Fibroblast of lung (primary cell): ENCODE measurements around the gene LGR4. TPM values are rescaled to one million over a fixed set of nuclear protein-coding genes. Genes with fewer than 3 reads are reported as not detected.

Experiments used
- DNase-seq, 2 donors: peaks; one replicate each; pipeline versions ENCODE4 v3.0.0 to v3.0.0-alpha.2; 2010; ENCODE audit warnings: low read depth in 2 of 2
- H2AFZ ChIP-seq: 2 replicates; pipeline ENCODE4 v1.5.1; 2012; ENCODE audit warnings: low read length, control low read depth, inconsistent platforms
- H3K27ac ChIP-seq: 2 replicates; pipeline ENCODE4 v1.5.1; 2011; ENCODE audit warnings: low read length, control low read depth; ENCODE audit not compliant: insufficient read depth
- H3K27me3 ChIP-seq: 2 replicates; pipeline ENCODE4 v1.5.1; 2011; ENCODE audit warnings: mild to moderate bottlenecking, low read length; ENCODE audit not compliant: control insufficient read depth, insufficient read depth
- H3K36me3 ChIP-seq: 2 replicates; pipeline ENCODE4 v1.5.1; 2011; ENCODE audit warnings: low read length; ENCODE audit not compliant: control insufficient read depth, insufficient read depth
- H3K4me1 ChIP-seq: 2 replicates; pipeline ENCODE4 v1.5.1; 2011; ENCODE audit warnings: low read length; ENCODE audit not compliant: control insufficient read depth, insufficient read depth; ENCODE audit errors: extremely low read depth
- H3K4me2 ChIP-seq: 2 replicates; pipeline ENCODE4 v1.5.1; 2011; ENCODE audit warnings: low read length, control low read depth; ENCODE audit not compliant: insufficient read depth; ENCODE audit errors: extremely low read depth
- H3K4me3 ChIP-seq, 4 experiments: fragments of 200-600 bp in 1 of 4; sonication (generic) in 1 of 4; replicated peaks in 1 of 4; 2 replicates each; pipeline ENCODE4 v1.5.1; 2011 to 2016; ENCODE audit warnings: low read length in 4 of 4, low read depth in 3 of 4, mild to moderate bottlenecking in 3 of 4, control low read depth in 2 of 4, inconsistent platforms in 1 of 4, mixed read lengths in 1 of 4; ENCODE audit not compliant: insufficient read depth in 1 of 4; ENCODE audit errors: control extremely low read depth in 1 of 4
- H3K79me2 ChIP-seq: 2 replicates; pipeline ENCODE4 v1.5.1; 2012; ENCODE audit warnings: mild to moderate bottlenecking, low read length, inconsistent platforms; ENCODE audit not compliant: control insufficient read depth, insufficient read depth
- H3K9ac ChIP-seq: 2 replicates; pipeline ENCODE4 v1.5.1; 2011; ENCODE audit warnings: mild to moderate bottlenecking, low read length, control low read depth; ENCODE audit not compliant: insufficient read depth
- H3K9me3 ChIP-seq: 2 replicates; pipeline ENCODE4 v1.5.1; 2012; ENCODE audit warnings: low read depth, low read length; ENCODE audit not compliant: control insufficient read depth, insufficient read depth
- H4K20me1 ChIP-seq: 2 replicates; pipeline ENCODE4 v1.5.1; 2011; ENCODE audit warnings: low read length; ENCODE audit not compliant: control insufficient read depth, insufficient read depth; ENCODE audit errors: extremely low read depth
- EZH2 ChIP-seq: IDR thresholded peaks from 2 replicates; pipeline ENCODE4 v1.5.1; 2012; ENCODE audit warnings: low read length, control low read depth, mild to moderate bottlenecking; ENCODE audit errors: missing control alignments
- polyA plus RNA-seq, 2 donors: library from polyadenylated mRNA; depleted of rRNA in 1 of 2; stranded (reverse) in 1 of 2; unstranded in 1 of 2; fragments of >200 nt; gene quantifications; 2 replicates each; pipeline ENCODE4 v1.2.1, GENCODE V29; 2011 to 2012; ENCODE audit warnings: missing spikeins in 1 of 2
- total RNA-seq: library from RNA; depleted of rRNA; stranded (reverse); fragments of >200 nt; gene quantifications from 2 replicates; pipeline ENCODE4 v1.2.1, GENCODE V29; 2014
- TF ChIP-seq, protein P1 (sequence below), 2 donors: IDR thresholded peaks in 1 of 2; conservative IDR thresholded peaks in 1 of 2; 1 replicate in 1 of 2; 2 replicates in 1 of 2; pipeline ENCODE4 v1.5.1; 2011 to 2012; ENCODE audit warnings: low read length in 2 of 2, control low read depth in 1 of 2, inconsistent platforms in 1 of 2, low read depth in 1 of 2, mild to moderate bottlenecking in 1 of 2

LGR4 gene
- total and polyA plus RNA-seq, 2 donors (not counting 1 experiment from before 2014, with no cell fraction given), result 6.4 to 8.8 TPM

DNA sequence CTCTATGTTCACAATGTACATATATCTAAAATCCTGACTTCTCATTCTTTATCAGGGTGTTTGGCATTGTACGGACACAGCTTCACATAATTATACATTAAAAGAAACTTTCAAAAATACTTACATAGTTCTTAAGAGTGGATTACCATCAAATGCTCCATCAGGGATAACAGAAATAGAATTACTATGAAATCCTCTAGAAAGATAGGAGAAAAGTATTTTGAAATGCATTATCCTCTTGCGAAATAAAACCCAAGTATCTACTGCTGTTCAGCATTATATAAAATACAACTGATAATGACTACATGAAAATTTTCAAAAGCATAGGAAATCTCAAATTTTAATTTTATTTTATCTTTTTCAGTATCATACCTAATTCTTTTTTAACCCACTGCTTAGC lies 91.8 kb downstream of the LGR4 start:
- H3K4me1 ChIP-seq, result no peaks in the 10 kb centered on the region
- H4K20me1 ChIP-seq, result no peaks in the 10 kb centered on the region
- no peak for TF ChIP-seq EZH2
- H3K27me3 ChIP-seq, result no peaks in the 10 kb centered on the region
- DNase-seq, result no peak
- H3K4me2 ChIP-seq, result no peak overlapping the region
- H2AFZ ChIP-seq, result no peak overlapping the region
- no peak overlapping the region for H3K4me3 ChIP-seq
- H3K9ac ChIP-seq, result no peak overlapping the region
- H3K36me3 ChIP-seq, result no peaks in the 10 kb centered on the region
- H3K9me3 ChIP-seq, result no peaks in the 10 kb centered on the region
- H3K27ac ChIP-seq, result no peak overlapping the region
- H3K79me2 ChIP-seq, result no peaks in the 10 kb centered on the region

DNA sequence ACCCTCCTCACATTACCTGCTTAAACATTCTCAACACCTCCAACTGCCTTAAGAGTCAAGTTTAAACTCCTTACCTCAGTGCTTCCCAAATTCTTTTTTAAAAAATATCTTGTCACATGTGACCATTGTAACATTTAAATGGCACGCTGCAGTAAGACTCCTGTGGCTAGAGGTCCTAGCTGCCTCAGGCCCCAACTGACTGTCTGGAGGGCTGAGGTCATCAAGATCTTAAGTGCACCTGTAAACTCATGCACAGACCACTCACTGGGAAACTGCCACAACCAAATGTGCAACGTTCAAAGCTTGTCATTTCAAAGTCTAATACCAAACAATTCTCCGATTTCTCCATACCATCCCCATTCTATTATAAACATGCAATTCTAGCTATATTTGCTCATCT lies 93.1 kb downstream of the LGR4 start:
- H3K9me3 ChIP-seq, result no peaks in the 10 kb centered on the region
- no peak for DNase-seq

DNA sequence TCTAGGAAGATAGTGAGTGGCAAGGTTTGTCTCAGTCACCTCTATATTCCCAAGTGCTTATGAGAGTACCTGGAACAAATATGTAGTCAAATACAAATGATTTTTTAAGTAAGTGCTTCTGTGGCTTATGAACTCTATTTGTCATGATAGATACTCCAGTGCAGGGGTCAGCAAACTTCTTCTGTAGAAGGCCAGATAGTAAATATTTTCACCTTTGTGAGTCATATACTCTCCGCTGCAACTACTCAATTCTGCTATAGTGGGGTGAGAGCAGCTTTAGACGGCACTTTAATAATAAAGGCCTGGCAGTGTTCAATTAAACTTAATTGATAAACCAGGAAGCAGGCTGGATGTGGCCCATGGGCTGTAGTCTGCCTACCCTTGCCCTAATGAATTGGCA lies 97.2 kb downstream of the LGR4 start:
- H3K4me2 ChIP-seq, result no peak overlapping the region
- TF ChIP-seq, protein P1, sequence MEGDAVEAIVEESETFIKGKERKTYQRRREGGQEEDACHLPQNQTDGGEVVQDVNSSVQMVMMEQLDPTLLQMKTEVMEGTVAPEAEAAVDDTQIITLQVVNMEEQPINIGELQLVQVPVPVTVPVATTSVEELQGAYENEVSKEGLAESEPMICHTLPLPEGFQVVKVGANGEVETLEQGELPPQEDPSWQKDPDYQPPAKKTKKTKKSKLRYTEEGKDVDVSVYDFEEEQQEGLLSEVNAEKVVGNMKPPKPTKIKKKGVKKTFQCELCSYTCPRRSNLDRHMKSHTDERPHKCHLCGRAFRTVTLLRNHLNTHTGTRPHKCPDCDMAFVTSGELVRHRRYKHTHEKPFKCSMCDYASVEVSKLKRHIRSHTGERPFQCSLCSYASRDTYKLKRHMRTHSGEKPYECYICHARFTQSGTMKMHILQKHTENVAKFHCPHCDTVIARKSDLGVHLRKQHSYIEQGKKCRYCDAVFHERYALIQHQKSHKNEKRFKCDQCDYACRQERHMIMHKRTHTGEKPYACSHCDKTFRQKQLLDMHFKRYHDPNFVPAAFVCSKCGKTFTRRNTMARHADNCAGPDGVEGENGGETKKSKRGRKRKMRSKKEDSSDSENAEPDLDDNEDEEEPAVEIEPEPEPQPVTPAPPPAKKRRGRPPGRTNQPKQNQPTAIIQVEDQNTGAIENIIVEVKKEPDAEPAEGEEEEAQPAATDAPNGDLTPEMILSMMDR (conservative IDR thresholded peaks at IDR 0.05 in 1 of 2, IDR thresholded peaks at IDR 0.05 in 1 of 2; ENCODE audit: low read depth in 1 of 2, low read length in 2 of 2), result no peak
- TF ChIP-seq EZH2, result no peak
- DNase-seq, result no peak
- H3K36me3 ChIP-seq, result no peaks in the 10 kb centered on the region
- H3K9me3 ChIP-seq, result no peaks in the 10 kb centered on the region
- peaks cover 2% of the 10 kb centered on the region for H3K4me1 ChIP-seq
- H4K20me1 ChIP-seq, result no peaks in the 10 kb centered on the region
- no peaks in the 10 kb centered on the region for H3K27me3 ChIP-seq
- H3K4me3 ChIP-seq, result no peak overlapping the region
- no peak overlapping the region for H3K9ac ChIP-seq
- no peaks in the 10 kb centered on the region for H3K79me2 ChIP-seq
- no peak overlapping the region for H2AFZ ChIP-seq
- no peak overlapping the region for H3K27ac ChIP-seq

More for the DNA sequence above, 93.1 kb downstream of the LGR4 start:
- H4K20me1 ChIP-seq, result no peaks in the 10 kb centered on the region
- H3K79me2 ChIP-seq, result no peaks in the 10 kb centered on the region
- H3K4me1 ChIP-seq, result no peaks in the 10 kb centered on the region
- no peaks in the 10 kb centered on the region for H3K36me3 ChIP-seq
- no peak overlapping the region for H2AFZ ChIP-seq
- H3K27ac ChIP-seq, result no peak overlapping the region
- no peaks in the 10 kb centered on the region for H3K27me3 ChIP-seq
- H3K4me2 ChIP-seq, result no peak overlapping the region
- H3K4me3 ChIP-seq, result no peak overlapping the region
- H3K9ac ChIP-seq, result no peak overlapping the region
- TF ChIP-seq, protein P1 (conservative IDR thresholded peaks at IDR 0.05 in 1 of 2, IDR thresholded peaks at IDR 0.05 in 1 of 2; ENCODE audit: low read depth in 1 of 2, low read length in 2 of 2), result no peak
- no peak for TF ChIP-seq EZH2
